ENCODE measurements around the gene TNIP1.

Gene TNIP1

GRCh38 chr5:151113651-151114050 lies 32.8 kb upstream of the TNIP1 start:
- Histone ChIP-seq H3K36me3 (ENCODE audit: insufficient read depth, low read length) (peaks cover 70% of the 10 kb centered on the region), H4K20me1 (ENCODE audit: insufficient read depth, low read length) (no peaks in the 10 kb centered on the region), H3K79me2 (ENCODE audit: insufficient read depth, low read length) (no peaks in the 10 kb centered on the region), H2AFZ (ENCODE audit: low read depth, low read length) (no peak overlapping the region), H3K4me1 (ENCODE audit: insufficient read depth, low read length) (no peaks in the 10 kb centered on the region), H3K4me2 (ENCODE audit: insufficient read depth, low read length) (no peak overlapping the region), H3K9me3 (ENCODE audit: insufficient read depth, low read length, severe bottlenecking) (no peaks in the 10 kb centered on the region), H3K4me3 (ENCODE audit: low read depth in 1 of 2, low read length in 2 of 2) (no peak overlapping the region), H3K9ac (ENCODE audit: low read depth, low read length) (no peak overlapping the region), H3K27me3 (ENCODE audit: insufficient read depth, low read length, poor library complexity) (no peaks in the 10 kb centered on the region), H3K27ac (ENCODE audit: low read length) (no peak overlapping the region)
- ATAC-seq (ENCODE audit: insufficient read depth, low read depth) (no peak), DNase-seq (no peak)
- TF ChIP-seq EZH2 (IDR thresholded peaks at IDR 0.05; ENCODE audit: borderline replicate concordance, low read depth, low read length, severe bottlenecking), result no peak

GRCh38 chr5:151110992-151111391 lies 30.2 kb upstream of the TNIP1 start:
- H3K9ac ChIP-seq (ENCODE audit: low read depth, low read length), result no peak overlapping the region
- DNase-seq, result no peak
- H3K9me3 ChIP-seq (ENCODE audit: insufficient read depth, low read length, severe bottlenecking), result no peaks in the 10 kb centered on the region
- H3K79me2 ChIP-seq (ENCODE audit: insufficient read depth, low read length), result no peaks in the 10 kb centered on the region
- H4K20me1 ChIP-seq (ENCODE audit: insufficient read depth, low read length), result no peaks in the 10 kb centered on the region
- H3K4me3 ChIP-seq (ENCODE audit: low read depth in 1 of 2, low read length in 2 of 2), result no peak overlapping the region
- ATAC-seq (ENCODE audit: insufficient read depth, low read depth), result no peak
- H3K4me1 ChIP-seq (ENCODE audit: insufficient read depth, low read length), result no peaks in the 10 kb centered on the region
- no peak overlapping the region for H3K27ac ChIP-seq (ENCODE audit: low read length)
- no peaks in the 10 kb centered on the region for H3K27me3 ChIP-seq (ENCODE audit: insufficient read depth, low read length, poor library complexity)
- no peak for TF ChIP-seq CTCF (IDR thresholded peaks at IDR 0.05; ENCODE audit: borderline replicate concordance, extremely low read depth, low read length, poor library complexity, severe bottlenecking)
- no peak for TF ChIP-seq EZH2 (IDR thresholded peaks at IDR 0.05; ENCODE audit: borderline replicate concordance, low read depth, low read length, severe bottlenecking)
- no peak overlapping the region for H3K4me2 ChIP-seq (ENCODE audit: insufficient read depth, low read length)
- H3K36me3 ChIP-seq (ENCODE audit: insufficient read depth, low read length), result peaks cover 74% of the 10 kb centered on the region
- H2AFZ ChIP-seq (ENCODE audit: low read depth, low read length), result no peak overlapping the region

- H3K9me3 ChIP-seq (ENCODE audit: insufficient read depth, low read length, severe bottlenecking), result no peaks in the 10 kb centered on the region
- H3K4me2 ChIP-seq (ENCODE audit: insufficient read depth, low read length), result no peak overlapping the region
- H2AFZ ChIP-seq (ENCODE audit: low read depth, low read length), result no peak overlapping the region
- H3K9ac ChIP-seq (ENCODE audit: low read depth, low read length), result no peak overlapping the region
- H3K79me2 ChIP-seq (ENCODE audit: insufficient read depth, low read length), result no peaks in the 10 kb centered on the region
- H3K27ac ChIP-seq (ENCODE audit: low read length), result no peak overlapping the region
- no peaks in the 10 kb centered on the region for H4K20me1 ChIP-seq (ENCODE audit: insufficient read depth, low read length)
- DNase-seq, result no peak
- TF ChIP-seq CTCF (IDR thresholded peaks at IDR 0.05; ENCODE audit: borderline replicate concordance, extremely low read depth, low read length, poor library complexity, severe bottlenecking) (no peak), EZH2 (IDR thresholded peaks at IDR 0.05; ENCODE audit: borderline replicate concordance, low read depth, low read length, severe bottlenecking) (no peak)
- no peaks in the 10 kb centered on the region for H3K27me3 ChIP-seq (ENCODE audit: insufficient read depth, low read length, poor library complexity)
- peaks cover 78% of the 10 kb centered on the region for H3K36me3 ChIP-seq (ENCODE audit: insufficient read depth, low read length)
- no peak for ATAC-seq (ENCODE audit: insufficient read depth, low read depth)
- no peak overlapping the region for H3K4me3 ChIP-seq (ENCODE audit: low read depth in 1 of 2, low read length in 2 of 2)
- H3K4me1 ChIP-seq (ENCODE audit: insufficient read depth, low read length), result no peaks in the 10 kb centered on the region
These were observed 29.4 kb upstream of the TNIP1 start for GRCh38 chr5:151110122-151110681.

GRCh38 chr5:151108566-151108965 lies 27.7 kb upstream of the TNIP1 start:
- H3K9me3 ChIP-seq (ENCODE audit: insufficient read depth, low read length, severe bottlenecking), result no peaks in the 10 kb centered on the region
- no peak overlapping the region for H3K27ac ChIP-seq (ENCODE audit: low read length)
- H2AFZ ChIP-seq (ENCODE audit: low read depth, low read length), result no peak overlapping the region
- no peak overlapping the region for H3K4me3 ChIP-seq (ENCODE audit: low read depth in 1 of 2, low read length in 2 of 2)
- H4K20me1 ChIP-seq (ENCODE audit: insufficient read depth, low read length), result no peaks in the 10 kb centered on the region
- H3K4me2 ChIP-seq (ENCODE audit: insufficient read depth, low read length), result no peak overlapping the region
- DNase-seq, result no peak
- peaks cover 83% of the 10 kb centered on the region for H3K36me3 ChIP-seq (ENCODE audit: insufficient read depth, low read length)
- H3K79me2 ChIP-seq (ENCODE audit: insufficient read depth, low read length), result no peaks in the 10 kb centered on the region
- no peak for ATAC-seq (ENCODE audit: insufficient read depth, low read depth)
- H3K9ac ChIP-seq (ENCODE audit: low read depth, low read length), result no peak overlapping the region
- no peak for TF ChIP-seq CTCF (IDR thresholded peaks at IDR 0.05; ENCODE audit: borderline replicate concordance, extremely low read depth, low read length, poor library complexity, severe bottlenecking)
- TF ChIP-seq EZH2 (IDR thresholded peaks at IDR 0.05; ENCODE audit: borderline replicate concordance, low read depth, low read length, severe bottlenecking), result no peak
- H3K4me1 ChIP-seq (ENCODE audit: insufficient read depth, low read length), result no peaks in the 10 kb centered on the region
- no peaks in the 10 kb centered on the region for H3K27me3 ChIP-seq (ENCODE audit: insufficient read depth, low read length, poor library complexity)

Data from DND-41 (cell line).